B cell (primary cell): Measurements from ENCODE around the gene NECTIN1. TPM values are rescaled to one million over a fixed set of nuclear protein-coding genes. Genes with fewer than 3 reads are reported as not detected.

ENCODE experiments used
- ATAC-seq: fragments of 200-7000 bp; cut with Tn5 transposase; one replicate; pipeline ENCODE4 v1.10.0; 2021; ENCODE audit warnings: low read depth, mild to moderate bottlenecking, moderate number of reproducible peaks, moderate library complexity
- CTCF ChIA-PET: fragments of 350-600 bp; sonication (Branson Sonifier 250); formaldehyde crosslinking; loops from one replicate; lab custom pipeline; 2021; ENCODE audit warnings: antibody characterized with exemption, inconsistent platforms; lab: Charles Lee
- POLR2A ChIA-PET: fragments of 350-600 bp; sonication (Branson Sonifier 250); formaldehyde crosslinking; loops from one replicate; lab custom pipeline; 2021; ENCODE audit warnings: antibody characterized with exemption; lab: Charles Lee
- DNase-seq: peaks from one replicate; pipeline ENCODE4 v3.0.0; 2013
- H2AFZ ChIP-seq: 2 replicates; pipeline ENCODE4 v1.6.1; 2012; ENCODE audit warnings: mild to moderate bottlenecking, low read depth, low read length; ENCODE audit not compliant: insufficient read depth, poor library complexity, severe bottlenecking
- H3K27ac ChIP-seq, 2 donors: 1 replicate in 1 of 2; 2 replicates in 1 of 2; pipeline ENCODE4 v1.5.1; 2012 to 2013; ENCODE audit warnings: low read length in 2 of 2, mild to moderate bottlenecking in 2 of 2, moderate library complexity in 1 of 2
- H3K27me3 ChIP-seq, 4 experiments: fragments of 200-600 bp in 1 of 4; sonication (generic) in 1 of 4; replicated peaks in 1 of 4; 1 replicate in 2 of 4; 2 replicates in 2 of 4; pipeline versions ENCODE4 v1.6.1 to v1.7.0; 2013 to 2016; ENCODE audit warnings: low read length in 3 of 4, mild to moderate bottlenecking in 2 of 4, mixed read lengths in 1 of 4, moderate library complexity in 1 of 4; ENCODE audit not compliant: insufficient read depth in 4 of 4, control insufficient read depth in 3 of 4; ENCODE audit errors: control extremely low read depth in 1 of 4
- H3K36me3 ChIP-seq, 2 experiments: replicated peaks in 1 of 2; 1 replicate in 1 of 2; 2 replicates in 1 of 2; pipeline versions ENCODE4 v1.6.1 to v1.7.1; 2013; ENCODE audit warnings: low read length in 1 of 2; ENCODE audit not compliant: insufficient read depth in 2 of 2, control insufficient read depth in 1 of 2; ENCODE audit errors: control extremely low read depth in 1 of 2, extremely low read depth in 1 of 2
- H3K4me1 ChIP-seq, 2 donors: fragments of 200-600 bp in 1 of 2; sonication (generic) in 1 of 2; 1 replicate in 1 of 2; 2 replicates in 1 of 2; pipeline versions ENCODE4 v1.5.1 to v1.6.1; 2013 to 2017; ENCODE audit warnings: low read length in 2 of 2; ENCODE audit not compliant: control insufficient read depth in 2 of 2, insufficient read depth in 2 of 2
- H3K4me2 ChIP-seq: replicated peaks from 2 replicates; pipeline ENCODE3; 2012; ENCODE audit warnings: mild to moderate bottlenecking, low read depth, low read length; ENCODE audit not compliant: poor library complexity, severe bottlenecking
- H3K4me3 ChIP-seq, 5 experiments: fragments of 200-600 bp in 1 of 5; sonication (generic) in 1 of 5; 1 replicate in 3 of 5; 2 replicates in 2 of 5; pipeline versions ENCODE4 v1.5.1 to v1.7.0; 2011 to 2016; ENCODE audit warnings: low read length in 4 of 5, mild to moderate bottlenecking in 4 of 5, low read depth in 2 of 5, control low read depth in 1 of 5, moderate library complexity in 1 of 5; ENCODE audit not compliant: insufficient read depth in 1 of 5; ENCODE audit errors: control extremely low read depth in 1 of 5, extremely low read depth in 1 of 5
- H3K79me2 ChIP-seq: fragments of 200-600 bp; sonication (generic); one replicate; pipeline ENCODE4 v1.6.0; 2016; ENCODE audit warnings: low read length; ENCODE audit not compliant: control insufficient read depth, insufficient read depth
- H3K9ac ChIP-seq: fragments of 200-600 bp; sonication (generic); 2 replicates; pipeline ENCODE4 v1.6.1; 2017; ENCODE audit warnings: mild to moderate bottlenecking, low read length, moderate library complexity
- H3K9me3 ChIP-seq, 3 donors: one replicate each; pipeline versions ENCODE4 v1.6.1 to v1.7.1; 2013; ENCODE audit warnings: low read length in 2 of 3; ENCODE audit not compliant: control insufficient read depth in 2 of 3, insufficient read depth in 1 of 3; ENCODE audit errors: control extremely low read depth in 1 of 3
- H4K20me1 ChIP-seq: 2 replicates; pipeline ENCODE4 v1.6.0; 2012; ENCODE audit warnings: mild to moderate bottlenecking, low read length; ENCODE audit not compliant: insufficient read depth, control insufficient read depth, poor library complexity, severe bottlenecking
- H3K27ac Mint-ChIP-seq: one replicate; pipeline ENCODE4 v1.8.0; 2021; ENCODE audit warnings: mixed read lengths
- H3K27me3 Mint-ChIP-seq: one replicate; pipeline ENCODE4 v1.8.0; 2021; ENCODE audit warnings: mixed read lengths
- H3K4me1 Mint-ChIP-seq: one replicate; pipeline ENCODE4 v1.8.0; 2021; ENCODE audit warnings: mixed read lengths
- H3K4me3 Mint-ChIP-seq: one replicate; pipeline ENCODE4 v1.8.0; 2021; ENCODE audit warnings: mixed read lengths
- H3K9me3 Mint-ChIP-seq: one replicate; pipeline ENCODE4 v1.8.0; 2022; ENCODE audit warnings: mixed read lengths; ENCODE audit not compliant: insufficient read depth
- CTCF ChIP-seq: fragments of 200-600 bp; IDR thresholded peaks from one replicate; pipeline ENCODE4 v1.8.0; 2022; ENCODE audit warnings: antibody characterized with exemption, mild to moderate bottlenecking
- EZH2 ChIP-seq: IDR thresholded peaks from 2 replicates; pipeline ENCODE4 v1.6.1; 2012; ENCODE audit warnings: borderline replicate concordance, low read depth, mild to moderate bottlenecking, moderate library complexity, low read length; ENCODE audit not compliant: insufficient read depth, poor library complexity, severe bottlenecking
- WGBS: methylation state at CpG from one replicate; pipeline ENCODE4 v1.1.5; 2013; ENCODE audit warnings: missing lambda C conversion rate; ENCODE audit not compliant: insufficient coverage; 5-methylcytosine and 5-hydroxymethylcytosine counted together
- intact Hi-C: fragments of 100-400 bp; cut with micrococcal nuclease; formaldehyde crosslinking; loops from one replicate; pipeline ENCODE4 v1.10.0; 2022
- polyA plus RNA-seq: library from polyadenylated mRNA; depleted of rRNA; stranded (reverse); fragments of >200 nt; gene quantifications from 2 replicates; pipeline ENCODE4 v1.2.3, GENCODE V29; 2012
- total RNA-seq, 2 donors: library from RNA; stranded (reverse); fragments of 120-200 nt in 1 of 2; gene quantifications; 1 replicate in 1 of 2; 2 replicates in 1 of 2; pipeline versions ENCODE4 v1.2.3 to v1.2.4, GENCODE V29; 2013 to 2022

Gene NECTIN1
- total and polyA plus RNA-seq, 2 donors (not counting 1 experiment from before 2014, with no cell fraction given), result 2.1 to 3.9 TPM

DNA sequence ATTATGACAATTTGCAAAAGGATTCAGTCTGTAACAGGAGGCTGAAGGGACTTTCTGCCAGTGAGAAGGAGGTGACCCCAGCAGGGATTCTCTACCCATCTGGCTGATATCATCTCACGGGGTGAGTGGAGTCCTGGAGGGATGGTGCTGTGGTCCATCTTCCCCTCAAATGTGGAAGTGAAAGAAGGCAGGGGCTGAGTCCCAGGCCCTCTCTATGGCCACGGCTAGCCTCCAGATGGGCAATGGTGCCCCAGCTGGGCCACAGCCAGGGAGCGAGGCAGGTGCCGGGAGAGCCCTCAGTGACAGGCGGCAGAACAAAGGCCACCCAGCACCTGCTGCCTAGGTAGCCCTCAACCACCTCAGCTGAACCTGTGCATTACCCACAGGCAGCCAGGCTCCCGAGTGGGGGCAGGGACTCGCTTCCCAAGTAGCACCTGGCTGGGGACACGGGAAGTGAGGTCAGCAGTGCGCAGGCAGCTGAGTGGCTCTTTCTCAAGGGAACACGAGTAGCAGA is 6.7 kb downstream of the NECTIN1 start:
- no peak overlapping the region for H2AFZ ChIP-seq
- ATAC-seq (no peak), DNase-seq (no peak)
- no peak overlapping the region for H3K9ac ChIP-seq
- no peak overlapping the region for H3K27ac Mint-ChIP-seq
- 58% methylated on average over 9 of the region's 10 CpGs for WGBS
- H3K4me3 Mint-ChIP-seq, result no peak overlapping the region
- no peak overlapping the region for H3K4me2 ChIP-seq
- peaks cover 18% of the 10 kb centered on the region for H3K4me1 Mint-ChIP-seq
- H3K4me1 ChIP-seq, result peaks cover 16 to 21% of the 10 kb centered on the region in 2 donors
- ChIA-PET POLR2A (no interaction called here), CTCF (no interaction called here)
- no peak overlapping the region for H3K4me3 ChIP-seq
- peaks cover 11% of the 10 kb centered on the region for H4K20me1 ChIP-seq
- H3K27ac ChIP-seq, result no peak overlapping the region
- intact Hi-C loops, result no loop called here
- peaks cover 0 to 14% (median 4%) of the 10 kb centered on the region in 4 experiments for H3K27me3 ChIP-seq
- H3K9me3 Mint-ChIP-seq, result no peaks in the 10 kb centered on the region
- H3K79me2 ChIP-seq, result peaks cover 5% of the 10 kb centered on the region
- H3K36me3 ChIP-seq, result no peaks in the 10 kb centered on the region
- TF ChIP-seq CTCF (no peak), EZH2 (no peak)
- H3K27me3 Mint-ChIP-seq, result peaks cover 16% of the 10 kb centered on the region
- peaks cover 0 to 2% (median 0%) of the 10 kb centered on the region in 3 donors for H3K9me3 ChIP-seq

- no peak overlapping the region for H3K4me2 ChIP-seq
- Mint-ChIP-seq H3K27ac (no peak overlapping the region), H3K4me3 (no peak overlapping the region), H3K4me1 (peaks cover 9% of the 10 kb centered on the region), H3K27me3 (peaks cover 16% of the 10 kb centered on the region), H3K9me3 (no peaks in the 10 kb centered on the region)
- intact Hi-C loops, result no loop called here
- H3K4me1 ChIP-seq, result peaks cover 7 to 12% of the 10 kb centered on the region in 2 donors
- no peak overlapping the region for H3K4me3 ChIP-seq
- TF ChIP-seq EZH2 (no peak), CTCF (no peak)
- peaks cover 0 to 5% (median under 1%) of the 10 kb centered on the region in 4 experiments for H3K27me3 ChIP-seq
- 81% methylated on average over 13 of the region's 13 CpGs for WGBS
- no peak overlapping the region for H3K27ac ChIP-seq
- ChIA-PET CTCF (interaction anchor here (0.9 kb wide), 1 partner anchor 8 kb away, joined by 5 read pairs; no protein-coding TSS in a partner anchor), POLR2A (no interaction called here)
- no peak overlapping the region for H2AFZ ChIP-seq
- peaks cover 2% of the 10 kb centered on the region for H4K20me1 ChIP-seq
- peaks cover 5% of the 10 kb centered on the region for H3K79me2 ChIP-seq
- no peak overlapping the region for H3K9ac ChIP-seq
- no peak for ATAC-seq
- DNase-seq, result no peak
- no peaks in the 10 kb centered on the region for H3K9me3 ChIP-seq
- no peaks in the 10 kb centered on the region for H3K36me3 ChIP-seq
These were observed 7.6 kb downstream of the NECTIN1 start for GRCh38 chr11:119721129-119722120.
